Stimulated activated CD8-positive, alpha-beta memory T cell treated with anti-CD3 and anti-CD28 coated beads, Interleukin-7, amount 100 ng/mL, for 48 hours (primary cell): Measurements from ENCODE around the gene ZAR1.
"Not testable (repeated sequence)": the region's sequence is repeated elsewhere in the genome, so short reads cannot be mapped to it uniquely, and the experiment has no call there.

ENCODE experiments used
- DNase-seq, 2 donors: peaks; one replicate each; pipeline ENCODE4 v3.0.0-alpha.2; 2020; ENCODE audit warnings: low read depth in 1 of 2; ENCODE audit errors: extremely low read depth in 1 of 2

ZAR1 gene

GRCh38 chr4:48490012-48490679 is at the start of gene ZAR1:
ZAR1 (plus strand) TSS chr4:48490252; CDS start chr4:48490292, 40 bp downstream.
- DNase-seq = no peak

- not testable (repeated sequence) for DNase-seq
Measured at GRCh38 chr4:48440914-48441313, 49.1 kb upstream of the ZAR1 start.

DNA sequence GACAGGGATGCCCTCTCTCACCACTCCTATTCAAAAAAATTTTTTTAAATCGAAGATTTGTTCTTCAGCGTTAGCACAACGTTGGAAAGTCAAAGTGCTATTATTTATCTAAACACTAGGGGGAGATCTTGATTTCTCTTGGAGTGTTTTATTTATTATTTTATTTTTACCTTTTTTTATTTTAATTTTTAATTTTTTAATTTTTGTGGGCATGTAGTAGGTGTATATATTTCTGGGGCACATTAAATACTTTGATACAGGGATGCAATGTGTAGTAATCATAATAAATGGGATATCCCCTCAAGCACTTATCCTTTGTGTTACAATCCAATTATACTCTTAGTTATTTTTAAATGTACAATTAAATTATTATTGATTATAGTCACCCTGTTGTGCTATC is 44.3 kb upstream of the ZAR1 start:
- no peak for DNase-seq

GRCh38 chr4:48446642-48447041 is 43.4 kb upstream of the ZAR1 start:
- no peak for DNase-seq

DNA sequence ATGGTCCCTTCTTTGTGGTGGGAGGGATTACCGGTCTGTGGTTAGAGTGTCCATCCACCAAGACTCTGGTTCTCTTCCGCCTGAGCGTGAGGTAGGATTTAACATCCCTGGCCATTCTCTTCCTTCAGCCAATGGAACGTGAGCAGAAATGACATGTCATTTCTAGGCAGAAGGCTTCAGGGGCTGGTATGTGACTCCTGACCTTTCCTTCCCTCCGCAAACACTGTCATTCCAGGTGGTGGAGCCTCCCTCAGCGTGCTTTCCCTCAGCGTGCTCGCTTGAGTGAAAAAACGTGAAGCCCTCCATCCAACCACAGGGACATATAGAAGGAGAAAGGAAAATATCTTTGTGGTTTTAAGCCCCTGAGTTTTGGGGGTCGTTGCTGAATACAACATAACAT is 40.9 kb upstream of the ZAR1 start:
- DNase-seq = no peak

DNA sequence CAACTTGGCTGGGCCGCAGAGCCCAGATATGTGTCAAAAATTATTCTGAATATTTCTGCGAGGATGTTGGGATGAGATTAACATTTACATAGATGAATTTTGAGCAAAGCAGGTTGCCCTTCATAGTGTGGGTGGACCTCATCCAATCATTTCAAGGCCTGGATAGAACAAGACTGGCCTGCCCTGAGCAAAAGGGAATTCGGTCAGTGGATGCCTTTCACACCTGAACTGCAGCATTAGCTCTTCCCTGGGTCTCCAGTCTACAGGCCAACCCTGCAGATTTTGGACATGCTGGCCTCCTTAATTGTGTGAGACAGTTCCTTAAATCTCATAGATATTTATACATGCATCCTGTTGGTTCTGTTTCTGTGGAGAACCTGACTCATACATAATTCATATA is 39.3 kb upstream of the ZAR1 start:
- no peak for DNase-seq

GRCh38 chr4:48451656-48452055 is 38.4 kb upstream of the ZAR1 start:
- DNase-seq = not testable (repeated sequence)

GRCh38 chr4:48454591-48454990 is 35.5 kb upstream of the ZAR1 start:
- no peak for DNase-seq

- DNase-seq = no peak
Measured at GRCh38 chr4:48461000-48461399, 29.1 kb upstream of the ZAR1 start.

- DNase-seq = no peak
Measured at GRCh38 chr4:48462363-48462762, 27.7 kb upstream of the ZAR1 start.

DNA sequence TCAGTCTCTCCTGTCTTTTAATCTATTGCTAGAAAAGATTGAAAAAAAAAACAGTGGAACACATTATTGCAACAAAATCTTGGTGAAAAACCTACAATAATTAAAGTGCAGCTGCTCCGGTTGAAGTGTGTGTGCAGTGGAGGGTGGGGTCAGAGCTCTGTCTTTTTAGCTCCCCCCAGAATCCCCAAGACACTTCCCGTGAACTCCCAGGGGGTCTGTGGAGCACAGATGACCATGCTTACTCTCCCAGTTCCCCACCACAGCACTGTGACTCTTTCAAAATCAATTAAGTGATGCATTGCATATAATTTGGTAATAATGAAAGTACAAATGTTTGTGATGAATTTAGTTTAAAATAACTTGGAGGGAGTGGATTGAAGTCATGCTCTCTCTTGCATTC is 22.6 kb upstream of the ZAR1 start:
- DNase-seq = no peak

DNA sequence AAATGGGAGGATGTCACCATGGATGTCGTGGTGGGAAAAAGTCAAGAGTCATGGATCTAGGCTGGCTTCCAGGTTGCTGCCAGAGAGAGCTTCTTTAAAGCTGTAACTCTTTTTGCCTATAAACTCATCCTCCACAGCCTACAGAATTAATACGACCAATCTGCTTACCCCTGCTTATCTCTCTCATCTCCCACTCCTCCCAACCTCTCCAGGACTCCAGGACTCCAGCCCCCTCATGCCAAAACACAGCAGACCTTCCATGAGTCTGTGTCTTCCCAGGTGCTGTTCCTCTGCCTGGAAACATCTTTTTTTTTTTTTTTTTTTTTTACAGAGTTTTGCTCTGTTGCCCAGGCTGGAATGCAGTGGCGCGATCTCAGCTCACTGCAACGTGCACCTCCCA is 22.2 kb upstream of the ZAR1 start:
- no peak for DNase-seq

GRCh38 chr4:48470137-48470536 is 19.9 kb upstream of the ZAR1 start:
- no peak for DNase-seq

GRCh38 chr4:48470570-48470969 is 19.5 kb upstream of the ZAR1 start:
- DNase-seq = no peak

- no peak for DNase-seq
Measured at GRCh38 chr4:48472794-48473193, 17.3 kb upstream of the ZAR1 start.

DNA sequence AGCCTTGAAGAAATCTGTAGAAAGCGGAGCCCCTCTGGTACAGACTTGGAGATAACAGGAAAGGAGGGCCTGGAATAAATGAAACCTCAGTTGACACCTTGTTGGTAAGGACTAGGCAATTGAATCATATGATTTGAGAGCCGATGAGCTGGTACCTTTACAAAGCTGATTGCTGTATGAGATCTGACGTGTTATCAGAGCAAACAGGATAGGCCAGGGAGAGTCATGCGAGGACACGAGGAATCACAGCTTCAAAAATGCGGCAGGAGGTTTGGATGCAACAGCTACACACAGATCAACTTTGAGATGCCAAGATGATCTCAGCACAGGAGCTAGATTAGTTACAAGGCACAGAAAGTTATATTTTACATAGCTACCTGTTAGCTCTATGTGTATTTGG is 14.3 kb upstream of the ZAR1 start:
- DNase-seq = no peak

- no peak for DNase-seq
Measured at GRCh38 chr4:48478273-48478672, 11.8 kb upstream of the ZAR1 start.

GRCh38 chr4:48481581-48481980 is 8.5 kb upstream of the ZAR1 start:
- DNase-seq = no peak

GRCh38 chr4:48483006-48483776 is 6.9 kb upstream of the ZAR1 start, which contains the start of gene SLC10A4:
SLC10A4 (plus strand) TSS chr4:48483343; CDS start chr4:48483562, 219 bp downstream.
- DNase-seq = no peak

DNA sequence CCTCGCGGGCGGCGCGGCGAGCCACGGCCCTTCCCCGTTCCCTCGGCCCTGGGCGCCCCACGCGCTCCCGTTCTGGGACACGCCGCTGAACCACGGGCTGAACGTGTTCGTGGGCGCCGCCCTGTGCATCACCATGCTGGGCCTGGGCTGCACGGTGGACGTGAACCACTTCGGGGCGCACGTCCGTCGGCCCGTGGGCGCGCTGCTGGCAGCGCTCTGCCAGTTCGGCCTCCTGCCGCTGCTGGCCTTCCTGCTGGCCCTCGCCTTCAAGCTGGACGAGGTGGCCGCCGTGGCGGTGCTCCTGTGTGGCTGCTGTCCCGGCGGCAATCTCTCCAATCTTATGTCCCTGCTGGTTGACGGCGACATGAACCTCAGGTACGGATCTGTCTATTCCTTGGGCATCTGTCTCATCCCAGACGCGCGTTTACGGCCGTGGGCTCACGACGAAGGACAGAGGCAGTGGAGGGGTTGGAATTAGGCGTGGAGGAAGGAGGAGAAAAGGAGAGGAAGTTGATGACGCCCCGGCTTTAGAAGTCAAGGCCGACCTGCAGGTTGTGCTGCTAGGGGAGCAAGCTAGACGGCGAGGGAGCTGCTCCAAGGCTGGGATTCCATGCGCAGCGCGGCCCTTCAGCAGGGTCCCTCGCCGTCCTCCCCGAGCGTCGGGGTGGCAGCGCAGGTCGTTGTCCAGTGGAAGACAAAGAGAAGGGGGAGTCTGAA is 6.1 kb upstream of the ZAR1 start:
- DNase-seq = no peak

GRCh38 chr4:48484494-48485168 is 5.4 kb upstream of the ZAR1 start:
- no peak for DNase-seq
